NCI-H82 treated with DMSO at 0.1 percent for 48 hours (cell line): ENCODE data around the gene ISG15.
"Not testable (repeated sequence)": the region's sequence is repeated elsewhere in the genome, so short reads cannot be mapped to it uniquely, and the experiment has no call there.

Source experiments
- DNase-seq: peaks from one replicate; lab custom pipeline; 2025; ENCODE audit not compliant: unreplicated experiment; lab: John Stamatoyannopoulos, UW

The ISG15 gene

GRCh38 chr1:975365-975764 is 37.9 kb upstream of the ISG15 start:
- no peak for DNase-seq

GRCh38 chr1:975896-976683 is 37.2 kb upstream of the ISG15 start:
- peak; percentile 29 for DNase-seq

DNA sequence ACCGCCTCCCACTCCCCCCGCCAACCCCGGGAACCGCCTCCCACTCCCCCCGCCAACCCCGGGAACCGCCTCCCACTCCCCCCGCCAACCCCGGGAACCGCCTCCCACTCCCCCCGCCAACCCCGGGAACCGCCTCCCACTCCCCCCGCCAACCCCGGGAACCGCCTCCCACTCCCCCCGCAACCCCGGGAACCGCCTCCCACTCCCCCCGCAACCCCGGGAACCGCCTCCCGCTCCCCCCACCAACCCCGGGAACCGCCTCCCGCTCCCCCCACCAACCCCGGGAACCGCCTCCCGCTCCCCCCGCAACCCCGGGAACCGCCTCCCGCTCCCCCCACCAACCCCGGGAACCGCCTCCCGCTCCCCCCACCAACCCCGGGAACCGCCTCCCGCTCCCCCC is 36.5 kb upstream of the ISG15 start:
- not testable (repeated sequence) for DNase-seq

DNA sequence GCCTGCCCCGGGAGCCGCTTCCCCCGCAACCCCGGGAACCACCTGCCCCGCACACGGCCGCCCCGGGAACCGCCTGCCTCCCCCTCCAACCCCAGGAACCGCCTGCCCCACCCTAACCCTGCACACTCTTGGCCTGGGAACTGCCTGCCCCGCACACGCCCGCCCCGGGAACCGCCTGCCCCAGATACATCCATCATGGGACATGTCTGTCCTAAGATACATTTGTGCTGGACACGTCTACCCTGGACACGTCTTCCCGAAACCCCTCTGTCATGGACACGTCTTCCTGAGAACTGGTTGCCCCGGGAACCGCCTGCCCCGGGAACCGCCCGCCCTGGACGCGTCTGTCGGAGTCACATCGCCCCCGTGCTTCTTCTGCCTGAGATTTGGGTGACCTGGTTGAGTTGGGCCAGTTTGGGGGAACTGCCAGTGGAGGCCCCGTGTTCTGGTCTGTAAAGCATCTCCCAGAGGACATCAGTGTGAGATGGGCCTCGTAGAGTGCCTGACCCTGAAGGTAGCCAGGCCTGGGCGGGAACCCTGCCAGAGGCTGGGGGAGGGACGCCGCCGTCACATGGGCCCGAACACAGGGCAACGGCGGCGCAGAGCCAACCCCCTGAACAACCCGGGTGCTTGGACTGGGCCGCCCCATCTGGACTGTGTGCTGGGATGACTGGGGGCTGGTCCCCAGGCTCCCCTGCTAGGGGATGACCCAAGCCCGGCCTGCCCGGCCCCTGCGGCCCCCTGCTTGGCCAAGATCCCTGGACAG is 35.0 kb upstream of the ISG15 start:
- DNase-seq, result no peak

DNA sequence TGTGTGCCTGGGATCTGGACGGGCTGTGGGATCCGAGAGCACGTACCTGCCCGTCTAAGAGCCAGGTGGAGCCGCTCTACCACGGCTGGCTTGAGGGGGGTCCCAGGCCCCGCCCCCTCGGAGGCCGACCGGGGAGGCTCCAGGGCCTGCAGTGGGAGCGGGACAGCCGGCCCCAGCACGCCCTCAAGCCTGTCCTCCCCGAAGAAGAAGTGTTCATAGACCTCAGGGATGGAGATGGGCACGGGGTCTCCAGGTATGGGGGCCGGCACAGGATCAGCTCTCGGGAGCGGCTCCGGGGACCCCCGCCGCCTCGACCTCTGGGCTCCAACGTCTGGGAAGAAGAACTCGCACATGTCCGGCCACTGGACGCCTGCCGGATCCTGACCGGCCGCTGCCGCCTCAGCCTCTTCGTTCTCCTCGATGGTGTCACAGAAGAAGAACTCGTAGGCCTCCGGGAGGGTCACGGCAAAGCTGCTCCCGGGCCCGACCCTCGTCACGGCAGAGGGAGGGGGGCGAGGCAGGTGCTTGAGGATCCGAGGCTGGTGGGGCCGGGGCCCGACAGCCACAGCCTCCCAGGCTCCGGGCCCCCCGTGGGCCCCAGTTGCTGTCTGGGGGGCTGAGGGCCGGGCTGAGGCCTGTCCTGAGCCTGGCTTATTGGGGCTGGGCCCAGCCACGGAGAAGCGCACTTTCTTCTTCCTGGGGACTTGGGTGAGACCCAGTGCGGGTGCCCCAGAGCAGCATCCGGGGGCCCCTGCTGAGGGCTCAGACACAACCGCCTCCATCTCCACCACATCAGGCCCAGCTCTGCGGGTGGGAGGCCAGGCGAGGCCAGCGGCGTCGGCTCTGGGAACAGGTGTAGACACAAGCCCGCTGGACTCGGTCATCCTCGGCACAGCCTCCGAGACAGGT is 34.2 kb upstream of the ISG15 start:
- no peak for DNase-seq

DNA sequence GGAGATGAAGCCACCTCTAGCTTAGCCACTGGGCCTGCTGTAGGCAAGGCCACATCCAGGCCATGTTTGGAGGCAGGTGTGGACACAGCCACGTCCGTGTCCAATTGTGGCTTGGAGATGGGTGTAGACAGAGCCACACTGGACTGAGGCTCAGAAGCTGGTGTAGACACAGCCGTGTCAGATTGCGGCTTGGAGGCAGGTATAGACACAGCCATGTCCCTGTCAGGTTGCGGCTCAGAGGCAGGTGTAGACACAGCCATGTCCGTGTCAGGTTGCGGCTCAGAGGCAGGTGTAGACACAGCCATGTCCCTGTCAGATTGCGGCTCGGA is 33.6 kb upstream of the ISG15 start:
- DNase-seq, result no peak

GRCh38 chr1:980137-980571 is 33.1 kb upstream of the ISG15 start:
- DNase-seq, result no peak

- no peak for DNase-seq
Measured at GRCh38 chr1:980602-981395, 32.5 kb upstream of the ISG15 start.

- DNase-seq, result no peak
Measured at GRCh38 chr1:981491-981954, 31.8 kb upstream of the ISG15 start.

DNA sequence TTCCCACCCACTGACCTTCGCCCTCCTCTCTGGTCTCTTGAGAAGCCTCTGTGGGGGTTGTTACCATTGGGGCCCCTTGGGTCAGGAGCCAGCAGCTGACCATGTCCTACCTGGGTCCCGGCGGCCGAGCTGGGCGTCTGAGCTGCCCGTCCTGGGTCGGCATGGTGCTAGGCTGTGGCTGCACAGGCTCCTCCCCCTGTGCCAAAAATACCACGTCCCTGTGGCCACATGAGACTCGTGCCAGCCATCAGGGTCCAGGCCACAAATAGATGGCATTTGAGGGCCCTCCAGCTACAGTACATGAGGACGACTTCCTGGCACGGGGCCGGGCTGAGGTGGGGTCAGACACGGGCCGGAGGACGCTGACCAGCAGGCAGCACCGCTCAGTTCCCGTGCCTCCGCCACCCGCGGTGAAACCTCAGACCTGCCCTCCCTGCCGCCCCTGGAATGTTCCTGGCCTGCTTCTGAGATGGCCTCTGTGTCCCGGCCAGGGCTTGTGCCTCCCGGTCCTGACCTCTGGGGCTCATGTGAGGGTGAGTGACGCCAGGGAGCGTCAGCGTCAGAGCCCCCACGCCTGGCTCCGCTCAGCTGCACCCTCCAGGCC is 31.2 kb upstream of the ISG15 start, which contains the start of gene PERM1:
TSS of gene PERM1 (minus strand) at position 139 of the 604 bp plus-strand sequence. CDS start 1,064 bp downstream, outside the sequence.
- DNase-seq, result no peak

GRCh38 chr1:982765-983436 is 30.4 kb upstream of the ISG15 start:
- no peak for DNase-seq

DNA sequence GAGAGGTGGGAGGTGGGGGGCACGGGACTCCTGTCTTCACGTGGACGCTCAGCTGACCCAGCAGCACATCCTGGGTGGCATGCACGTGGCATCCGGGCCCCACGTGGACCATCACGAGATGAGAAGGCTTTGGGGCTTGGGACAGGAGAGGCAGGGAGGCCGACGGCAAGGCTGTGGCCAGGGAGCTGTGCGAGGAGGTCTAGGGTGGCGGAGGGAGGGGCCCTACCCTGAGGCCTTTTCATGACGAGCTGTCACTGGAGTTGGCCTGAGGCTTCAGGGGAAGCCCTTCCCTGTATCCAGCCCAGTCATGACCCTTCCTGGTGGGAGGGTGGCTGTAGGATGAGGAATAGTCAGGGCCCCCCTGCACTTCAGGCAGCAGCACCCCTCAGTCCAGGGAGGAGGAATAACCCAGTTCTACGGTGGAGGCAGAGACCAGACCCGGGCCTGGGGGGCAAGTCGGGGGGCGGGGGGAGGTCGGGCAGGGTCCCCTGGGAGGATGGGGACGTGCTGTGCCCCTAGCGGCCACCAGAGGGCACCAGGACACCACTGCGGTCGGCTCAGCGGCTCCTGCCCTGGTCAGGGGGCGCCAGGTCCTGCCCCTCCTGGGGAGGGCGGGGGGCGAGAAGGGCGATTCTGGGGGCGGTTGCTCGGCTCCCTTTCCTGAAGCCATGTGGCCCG is 29.4 kb upstream of the ISG15 start:
- no peak for DNase-seq

DNA sequence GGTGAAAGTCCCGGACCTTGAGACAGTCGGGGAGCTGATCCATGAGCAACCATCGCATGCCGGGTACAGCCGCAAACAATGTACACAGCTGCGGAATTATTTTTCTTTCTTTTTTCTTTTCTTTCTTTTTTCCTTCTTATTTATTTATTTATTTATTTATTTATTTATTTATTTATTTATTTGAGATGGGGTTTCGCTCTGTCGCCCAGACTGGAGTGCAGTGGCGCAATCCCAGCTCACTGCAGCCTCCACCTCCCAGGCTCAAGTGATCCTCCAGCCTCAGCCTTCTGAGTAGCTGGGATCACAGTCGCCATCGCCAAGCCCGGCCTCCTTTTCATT is 28.9 kb upstream of the ISG15 start:
- no peak for DNase-seq

- no peak for DNase-seq
Measured at GRCh38 chr1:985126-985525, 28.2 kb upstream of the ISG15 start.

- not testable (repeated sequence) for DNase-seq
Measured at GRCh38 chr1:988061-988460, 25.2 kb upstream of the ISG15 start.

GRCh38 chr1:991275-991674 is 22.0 kb upstream of the ISG15 start:
- DNase-seq, result not testable (repeated sequence)

- DNase-seq, result no peak
Measured at GRCh38 chr1:991895-992294, 21.4 kb upstream of the ISG15 start.

- DNase-seq, result no peak
Measured at GRCh38 chr1:992362-992761, 20.9 kb upstream of the ISG15 start.

- DNase-seq, result no peak
Measured at GRCh38 chr1:993379-993995, 19.8 kb upstream of the ISG15 start.
